ENCODE measurements around the gene OBSL1.

The OBSL1 gene

DNA sequence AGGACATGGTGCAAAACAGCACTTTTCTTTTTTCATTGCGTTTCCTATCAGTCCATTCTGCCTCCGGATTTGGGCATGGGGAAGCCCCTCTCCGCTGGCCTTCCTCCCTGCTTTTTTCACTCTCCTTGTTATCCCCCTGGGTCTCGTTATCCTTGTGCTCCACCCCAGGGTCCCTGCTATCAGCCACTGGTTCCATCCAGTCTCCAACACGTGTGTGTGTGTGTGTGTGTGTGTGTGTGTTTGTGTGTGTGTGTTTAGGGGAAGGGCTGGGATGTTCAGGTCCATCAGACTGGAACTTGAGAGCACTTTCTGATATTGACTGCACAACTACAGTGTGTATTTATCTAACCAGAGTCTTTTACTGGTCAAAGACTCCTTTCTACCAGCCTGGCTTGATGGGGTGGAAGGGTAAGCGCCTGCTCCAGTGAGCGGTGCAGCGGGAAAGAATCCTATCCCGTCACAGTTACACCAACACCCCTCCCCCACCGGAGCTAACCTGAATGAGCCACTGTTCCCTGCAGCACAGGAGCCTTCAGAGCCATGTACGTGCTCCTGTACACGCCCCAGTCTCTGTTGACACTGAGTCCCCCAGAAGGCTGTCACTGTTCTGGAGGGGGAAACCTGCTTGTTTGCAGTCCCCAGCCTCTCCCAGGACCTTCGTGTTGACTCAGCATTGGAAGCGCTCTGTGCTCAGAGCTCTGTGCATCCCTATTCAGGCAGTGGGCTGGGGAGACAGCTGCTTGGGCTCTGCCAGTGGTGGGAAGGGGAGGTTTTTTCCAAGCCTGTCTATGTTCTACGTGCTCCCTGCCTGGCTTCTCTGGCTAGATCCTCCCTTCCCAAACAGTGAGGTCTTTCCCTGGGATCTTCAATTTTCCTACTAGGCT lies 5.4 kb upstream of the OBSL1 start:
- TF ChIP-seq CTCF (IDR thresholded peaks at IDR 0.05; ENCODE audit: low read depth, low read length), result no peak
- no peak for DNase-seq (ENCODE audit: extremely low read depth, low read depth)

GRCh38 chr2:219575566-219576504 lies 4.5 kb upstream of the OBSL1 start:
- DNase-seq (ENCODE audit: extremely low read depth, low read depth), result no peak
- TF ChIP-seq CTCF (IDR thresholded peaks at IDR 0.05; ENCODE audit: low read depth, low read length), result no peak

GRCh38 chr2:219574484-219575311 lies 3.4 kb upstream of the OBSL1 start:
- no peak for TF ChIP-seq CTCF (IDR thresholded peaks at IDR 0.05; ENCODE audit: low read depth, low read length)
- DNase-seq (ENCODE audit: extremely low read depth, low read depth), result no peak

DNA sequence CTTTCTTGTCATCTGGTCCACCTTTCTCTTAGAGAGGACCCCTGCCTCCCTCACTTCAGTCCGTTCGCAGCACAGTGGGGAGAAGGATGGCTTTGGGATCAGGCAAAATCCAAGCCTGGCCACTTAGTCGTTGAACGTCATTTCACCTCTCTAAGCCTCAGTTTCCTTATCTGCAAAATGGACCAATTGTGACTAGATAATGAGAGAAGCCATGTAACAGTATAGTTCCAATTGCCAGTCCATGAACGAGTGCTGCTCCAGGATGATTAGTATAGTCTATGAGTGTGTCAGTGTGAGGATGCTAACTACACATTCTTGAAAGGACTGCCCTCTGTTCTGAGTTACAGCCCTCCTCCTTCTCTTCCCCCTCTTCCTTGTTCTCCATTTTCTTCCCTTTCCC lies 1.8 kb upstream of the OBSL1 start:
- TF ChIP-seq CTCF (IDR thresholded peaks at IDR 0.05; ENCODE audit: low read depth, low read length), result no peak
- no peak for DNase-seq (ENCODE audit: extremely low read depth, low read depth)

- TF ChIP-seq CTCF (IDR thresholded peaks at IDR 0.05; ENCODE audit: low read depth, low read length), result no peak
- DNase-seq (ENCODE audit: extremely low read depth, low read depth), result no peak
These were observed 1.1 kb upstream of the OBSL1 start, which contains the start of gene INHA for GRCh38 chr2:219572237-219573001. Gene INHA (plus strand): TSS chr2:219572310. CDS start chr2:219572375, 65 bp downstream.

GRCh38 chr2:219570924-219571310 lies 422 bp downstream of the OBSL1 start:
- DNase-seq (ENCODE audit: extremely low read depth, low read depth), result no peak
- TF ChIP-seq CTCF (IDR thresholded peaks at IDR 0.05; ENCODE audit: low read depth, low read length), result no peak

Measured in AG09319 (cell line).